H1 (cell line): ENCODE results near the gene RAB30.

Experiments used
- POU5F1 ChIP-seq: IDR thresholded peaks from 2 replicates; pipeline ENCODE4 v1.6.1; 2011; ENCODE audit warnings: low read depth, mild to moderate bottlenecking, low read length, moderate library complexity
- TCF12 ChIP-seq: IDR thresholded peaks from 2 replicates; pipeline ENCODE4 v1.6.1; 2011; ENCODE audit warnings: low read depth, mild to moderate bottlenecking, low read length

GRCh38 chr11:82945682-82946081 lies 126.0 kb downstream of the RAB30 start:
- TF ChIP-seq TCF12 (no peak), POU5F1 (no peak)
